Nephron (organoid): ENCODE data around the gene ALDH4A1.

Source experiments
- H3K27ac Mint-ChIP-seq, 3 experiments: 2 replicates each; pipeline ENCODE4 v1.8.0; 2020; ENCODE audit warnings: mixed read lengths in 3 of 3, mild to moderate bottlenecking in 2 of 3, moderate library complexity in 1 of 3
- H3K27me3 Mint-ChIP-seq: 2 replicates; pipeline ENCODE4 v1.8.0; 2021; ENCODE audit warnings: low read depth, mild to moderate bottlenecking, moderate library complexity, mixed read lengths
- H3K36me3 Mint-ChIP-seq: 2 replicates; pipeline ENCODE4 v1.8.0; 2020; ENCODE audit warnings: low read depth, mixed read lengths
- H3K4me1 Mint-ChIP-seq: 2 replicates; pipeline ENCODE4 v1.8.0; 2020; ENCODE audit warnings: mixed read lengths
- H3K4me3 Mint-ChIP-seq, 3 experiments: 2 replicates each; pipeline ENCODE4 v1.8.0; 2020; ENCODE audit warnings: mild to moderate bottlenecking in 3 of 3, mixed read lengths in 3 of 3, moderate library complexity in 2 of 3
- H3K9me3 Mint-ChIP-seq: 2 replicates; pipeline ENCODE4 v1.8.0; 2020; ENCODE audit warnings: mixed read lengths
- TF ChIP-seq, protein P1 (sequence below), 3 experiments: fragments of 200-600 bp; sonication (generic); IDR thresholded peaks; one replicate each; pipeline ENCODE4 v1.5.0; 2021; ENCODE audit warnings: antibody characterized with exemption in 3 of 3; ENCODE audit not compliant: unreplicated experiment in 3 of 3

The ALDH4A1 gene

DNA sequence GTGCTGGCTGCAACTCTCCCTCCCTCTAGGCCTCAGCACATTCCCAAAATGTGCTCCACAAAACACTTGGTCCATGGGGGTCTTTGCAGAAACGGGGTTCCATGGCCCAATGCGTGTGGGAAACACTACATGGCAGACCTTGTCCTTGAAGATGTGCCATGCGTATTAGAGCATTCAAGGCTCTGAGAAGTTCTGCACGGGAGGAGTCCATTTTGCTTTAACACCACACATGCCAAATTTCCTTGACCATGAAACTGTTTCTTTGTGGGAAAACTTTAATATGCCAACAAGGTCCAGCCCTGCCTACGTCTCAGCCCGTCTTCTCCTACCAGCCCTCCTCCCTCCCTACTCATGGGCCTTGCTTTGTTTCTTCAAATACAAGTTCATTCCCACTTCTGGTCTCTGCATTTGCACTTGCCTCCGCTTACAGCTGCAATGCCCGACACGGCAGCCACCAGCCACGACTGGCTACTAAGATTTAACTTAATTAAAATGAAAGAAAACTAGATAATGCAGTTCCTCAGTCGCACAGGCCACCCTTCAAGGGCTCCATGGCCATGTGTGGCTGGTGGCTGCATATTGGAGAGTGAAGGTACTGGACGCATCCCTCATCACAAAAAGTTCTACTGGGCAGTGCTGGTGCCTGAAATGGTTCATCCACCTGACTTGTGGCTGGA is 23.7 kb downstream of the ALDH4A1 start:
- TF ChIP-seq, protein P1, sequence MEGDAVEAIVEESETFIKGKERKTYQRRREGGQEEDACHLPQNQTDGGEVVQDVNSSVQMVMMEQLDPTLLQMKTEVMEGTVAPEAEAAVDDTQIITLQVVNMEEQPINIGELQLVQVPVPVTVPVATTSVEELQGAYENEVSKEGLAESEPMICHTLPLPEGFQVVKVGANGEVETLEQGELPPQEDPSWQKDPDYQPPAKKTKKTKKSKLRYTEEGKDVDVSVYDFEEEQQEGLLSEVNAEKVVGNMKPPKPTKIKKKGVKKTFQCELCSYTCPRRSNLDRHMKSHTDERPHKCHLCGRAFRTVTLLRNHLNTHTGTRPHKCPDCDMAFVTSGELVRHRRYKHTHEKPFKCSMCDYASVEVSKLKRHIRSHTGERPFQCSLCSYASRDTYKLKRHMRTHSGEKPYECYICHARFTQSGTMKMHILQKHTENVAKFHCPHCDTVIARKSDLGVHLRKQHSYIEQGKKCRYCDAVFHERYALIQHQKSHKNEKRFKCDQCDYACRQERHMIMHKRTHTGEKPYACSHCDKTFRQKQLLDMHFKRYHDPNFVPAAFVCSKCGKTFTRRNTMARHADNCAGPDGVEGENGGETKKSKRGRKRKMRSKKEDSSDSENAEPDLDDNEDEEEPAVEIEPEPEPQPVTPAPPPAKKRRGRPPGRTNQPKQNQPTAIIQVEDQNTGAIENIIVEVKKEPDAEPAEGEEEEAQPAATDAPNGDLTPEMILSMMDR (IDR thresholded peaks at IDR 0.05; ENCODE audit: unreplicated experiment in 3 of 3), result no peak
- H3K4me1 Mint-ChIP-seq, result peaks cover 8% of the 10 kb centered on the region
- H3K4me3 Mint-ChIP-seq, result no peak overlapping the region
- no peaks in the 10 kb centered on the region for H3K9me3 Mint-ChIP-seq
- no peak overlapping the region for H3K27ac Mint-ChIP-seq
- peaks cover 9% of the 10 kb centered on the region for H3K36me3 Mint-ChIP-seq
- peaks cover 30% of the 10 kb centered on the region for H3K27me3 Mint-ChIP-seq

DNA sequence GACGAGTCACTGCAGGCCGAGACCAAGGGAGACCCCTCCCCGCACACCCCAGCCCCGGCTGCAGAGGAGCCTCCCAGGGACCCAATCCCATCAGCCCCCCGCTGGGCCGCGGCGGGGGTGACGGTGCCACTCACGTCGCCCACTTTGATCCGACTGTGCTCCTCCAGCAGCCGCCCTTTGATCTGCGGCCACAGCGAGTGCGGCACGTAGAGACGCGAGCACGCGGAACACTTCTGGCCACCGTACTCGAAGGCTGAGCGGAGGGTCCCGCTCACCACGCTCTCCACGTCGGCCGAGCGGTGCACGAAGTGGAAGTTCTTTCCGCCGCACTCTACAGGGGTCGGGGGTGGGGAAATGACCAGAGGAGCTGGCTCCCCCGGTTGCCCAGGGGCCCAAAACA is 25.1 kb downstream of the ALDH4A1 start:
- Mint-ChIP-seq H3K4me1 (peaks cover 3% of the 10 kb centered on the region), H3K9me3 (no peaks in the 10 kb centered on the region), H3K27ac (no peak overlapping the region), H3K4me3 (no peak overlapping the region), H3K36me3 (peaks cover 5% of the 10 kb centered on the region), H3K27me3 (peaks cover 27% of the 10 kb centered on the region)
- TF ChIP-seq, protein P1 (IDR thresholded peaks at IDR 0.05; ENCODE audit: unreplicated experiment in 3 of 3), result no peak

DNA sequence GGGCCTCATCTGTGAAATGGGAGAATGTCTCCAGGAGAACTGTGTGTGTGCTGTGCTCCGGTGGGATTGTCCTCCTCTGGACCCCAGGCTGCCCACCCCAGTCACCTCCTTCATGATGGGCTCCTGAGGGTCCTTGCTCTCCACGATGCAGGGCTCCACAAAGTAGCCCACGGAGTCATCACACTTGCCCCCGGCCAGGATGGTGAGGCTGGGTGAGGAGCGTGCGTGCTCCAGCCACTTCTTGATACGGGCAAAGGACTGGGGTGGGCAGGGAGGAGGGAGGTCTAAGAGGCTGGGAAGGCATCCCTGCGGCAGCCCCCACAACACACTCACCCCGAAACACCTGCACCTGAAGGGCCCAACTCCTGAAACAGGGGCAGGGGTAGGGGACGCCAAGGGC is 26.1 kb downstream of the ALDH4A1 start:
- Mint-ChIP-seq H3K9me3 (no peaks in the 10 kb centered on the region), H3K36me3 (peaks cover 2% of the 10 kb centered on the region), H3K27ac (no peak overlapping the region), H3K4me3 (no peak overlapping the region), H3K4me1 (no peaks in the 10 kb centered on the region), H3K27me3 (peaks cover 23% of the 10 kb centered on the region)
- TF ChIP-seq, protein P1 (IDR thresholded peaks at IDR 0.05; ENCODE audit: unreplicated experiment in 3 of 3), result no peak

GRCh38 chr1:18875796-18876128 is 26.6 kb downstream of the ALDH4A1 start:
- H3K27ac Mint-ChIP-seq, result no peak overlapping the region
- no peaks in the 10 kb centered on the region for H3K4me1 Mint-ChIP-seq
- H3K27me3 Mint-ChIP-seq, result peaks cover 18% of the 10 kb centered on the region
- no peaks in the 10 kb centered on the region for H3K36me3 Mint-ChIP-seq
- no peak overlapping the region for H3K4me3 Mint-ChIP-seq
- TF ChIP-seq, protein P1 (IDR thresholded peaks at IDR 0.05; ENCODE audit: unreplicated experiment in 3 of 3), result no peak
- no peaks in the 10 kb centered on the region for H3K9me3 Mint-ChIP-seq

DNA sequence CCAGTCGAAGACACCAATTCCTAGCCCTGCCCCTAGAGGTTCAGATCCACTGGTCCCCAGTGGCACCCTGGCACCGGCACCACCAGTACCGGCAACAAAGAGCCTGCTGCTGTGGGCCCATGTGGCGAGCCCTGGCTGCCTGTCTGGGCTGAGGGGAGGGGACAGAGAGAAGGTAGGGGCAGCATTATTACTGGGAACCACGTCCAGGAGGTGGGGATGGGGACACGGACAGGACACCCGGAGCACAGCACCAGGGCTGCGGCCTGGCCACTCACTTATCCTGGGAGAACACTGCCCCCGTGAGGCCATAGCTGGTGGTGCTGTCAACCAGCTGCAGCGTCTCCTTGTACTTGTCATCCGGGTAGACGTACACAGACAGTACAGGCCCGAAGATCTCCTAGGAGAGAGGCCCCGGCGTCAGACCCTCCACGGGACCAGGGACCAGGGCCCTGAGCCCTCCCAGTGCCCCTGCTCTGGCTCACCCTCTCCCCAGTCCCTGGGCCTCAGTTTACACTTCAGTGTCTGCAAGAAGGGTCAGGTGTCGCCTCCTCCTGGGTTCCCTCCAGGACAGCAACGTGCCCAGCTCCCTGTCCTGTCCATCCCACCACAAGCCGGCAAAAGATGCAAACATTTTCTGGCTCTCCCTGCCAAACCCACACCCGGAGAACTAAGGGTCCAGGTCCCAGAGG is 27.1 kb downstream of the ALDH4A1 start:
- no peaks in the 10 kb centered on the region for H3K9me3 Mint-ChIP-seq
- no peaks in the 10 kb centered on the region for H3K36me3 Mint-ChIP-seq
- H3K4me3 Mint-ChIP-seq, result no peak overlapping the region
- peaks cover 3% of the 10 kb centered on the region for H3K4me1 Mint-ChIP-seq
- H3K27ac Mint-ChIP-seq, result no peak overlapping the region
- peaks cover 16% of the 10 kb centered on the region for H3K27me3 Mint-ChIP-seq
- TF ChIP-seq, protein P1 (IDR thresholded peaks at IDR 0.05; ENCODE audit: unreplicated experiment in 3 of 3), result peak; percentile 87 to 90 (median 88)

GRCh38 chr1:18874600-18874999 is 27.8 kb downstream of the ALDH4A1 start:
- Mint-ChIP-seq H3K4me1 (peaks cover 7% of the 10 kb centered on the region), H3K4me3 (no peak overlapping the region), H3K27ac (no peak overlapping the region), H3K27me3 (peaks cover 18% of the 10 kb centered on the region), H3K36me3 (no peaks in the 10 kb centered on the region), H3K9me3 (no peaks in the 10 kb centered on the region)
- TF ChIP-seq, protein P1 (IDR thresholded peaks at IDR 0.05; ENCODE audit: unreplicated experiment in 3 of 3), result no peak
